T-cell (primary cell): ENCODE data around the gene NEFH. TPM values are rescaled to one million over a fixed set of nuclear protein-coding genes. Genes with fewer than 3 reads are reported as not detected.

Experiments used
- ATAC-seq, 4 experiments: fragments of 200-7000 bp in 3 of 4; fragments of 150-1000 bp in 1 of 4; cut with Tn5 transposase; replicated peaks in 1 of 4; 1 replicate in 3 of 4; 2 replicates in 1 of 4; pipeline ENCODE4 v1.10.0; 2021; ENCODE audit warnings: moderate library complexity in 3 of 4, mild to moderate bottlenecking in 2 of 4, moderate number of reproducible peaks in 1 of 4
- CTCF ChIA-PET, 2 donors: fragments of 300-600 bp; sonication (Branson Sonifier 250); formaldehyde crosslinking; loops; one replicate each; lab custom pipeline; 2022; ENCODE audit warnings: antibody characterized with exemption in 2 of 2; lab: Charles Lee
- POLR2A ChIA-PET, 2 donors: fragments of 300-600 bp; sonication (Branson Sonifier 250); formaldehyde crosslinking; loops; one replicate each; lab custom pipeline; 2022; ENCODE audit warnings: antibody characterized with exemption in 2 of 2; lab: Charles Lee
- DNase-seq, 35 experiments: peaks; one replicate each; pipeline versions ENCODE4 v3.0.0 to v3.0.0-alpha.2; 2013 to 2023
- H3K27ac ChIP-seq: one replicate; pipeline ENCODE4 v1.5.1; 2013; ENCODE audit warnings: low read length
- H3K27me3 ChIP-seq, 2 experiments: replicated peaks in 1 of 2; 1 replicate in 1 of 2; 2 replicates in 1 of 2; pipeline versions ENCODE4 v1.6.1 to v1.7.0; 2013; ENCODE audit warnings: low read length in 1 of 2, mixed read lengths in 1 of 2; ENCODE audit not compliant: control insufficient read depth in 2 of 2, insufficient read depth in 2 of 2; ENCODE audit errors: extremely low read depth in 1 of 2
- H3K36me3 ChIP-seq, 2 donors: 1 replicate in 1 of 2; 2 replicates in 1 of 2; pipeline versions ENCODE4 v1.6.1 to v1.7.0; 2013; ENCODE audit warnings: low read length in 1 of 2; ENCODE audit not compliant: control insufficient read depth in 2 of 2, insufficient read depth in 1 of 2; ENCODE audit errors: extremely low read depth in 1 of 2
- H3K4me1 ChIP-seq, 2 experiments: 1 replicate in 1 of 2; 2 replicates in 1 of 2; pipeline versions ENCODE4 v1.6.1 to v1.7.0; 2013; ENCODE audit warnings: low read length in 2 of 2, mixed read lengths in 1 of 2; ENCODE audit not compliant: insufficient read depth in 2 of 2, control insufficient read depth in 1 of 2; ENCODE audit errors: extremely low read depth in 1 of 2
- H3K4me3 ChIP-seq, 2 donors: 1 replicate in 1 of 2; 2 replicates in 1 of 2; pipeline versions ENCODE4 v1.5.1 to v1.7.0; 2013; ENCODE audit warnings: mild to moderate bottlenecking in 2 of 2, low read length in 1 of 2, moderate library complexity in 1 of 2; ENCODE audit not compliant: control insufficient read depth in 1 of 2; ENCODE audit errors: extremely low read depth in 1 of 2
- H3K9me3 ChIP-seq: 2 replicates; pipeline ENCODE4 v1.7.0; 2013
- H3K27ac Mint-ChIP-seq, 2 donors: one replicate each; pipeline ENCODE4 v1.8.0; 2020 to 2021; ENCODE audit warnings: mild to moderate bottlenecking in 2 of 2, mixed read lengths in 2 of 2
- H3K27me3 Mint-ChIP-seq, 2 donors: one replicate each; pipeline ENCODE4 v1.8.0; 2021 to 2022; ENCODE audit warnings: mixed read lengths in 2 of 2
- H3K36me3 Mint-ChIP-seq: one replicate; pipeline ENCODE4 v1.8.0; 2021; ENCODE audit warnings: mixed read lengths
- H3K4me1 Mint-ChIP-seq, 3 donors: one replicate each; pipeline ENCODE4 v1.8.0; 2020 to 2022; ENCODE audit warnings: mixed read lengths in 3 of 3, mild to moderate bottlenecking in 1 of 3
- H3K4me3 Mint-ChIP-seq, 3 donors: one replicate each; pipeline ENCODE4 v1.8.0; 2020 to 2022; ENCODE audit warnings: mild to moderate bottlenecking in 3 of 3, mixed read lengths in 3 of 3, moderate library complexity in 3 of 3
- H3K9me3 Mint-ChIP-seq, 3 donors: one replicate each; pipeline ENCODE4 v1.8.0; 2020 to 2022; ENCODE audit warnings: mixed read lengths in 3 of 3
- WGBS: methylation state at CpG from one replicate; pipeline ENCODE4 v1.1.5; 2013; ENCODE audit warnings: missing lambda C conversion rate; ENCODE audit not compliant: insufficient coverage; 5-methylcytosine and 5-hydroxymethylcytosine counted together
- total RNA-seq, 35 experiments: library from RNA in 6 of 35; stranded (reverse) in 6 of 35; fragments of 120-200 nt in 1 of 35; gene quantifications; one replicate each; pipeline versions ENCODE4 v1.2.1 to v1.2.4 and lab custom pipeline; 2013 to 2026

Gene NEFH
- total RNA-seq, 5 donors from 2014 or later (not counting 1 experiment from before 2014, with no cell fraction given) = 0.47 to 0.86 (median 0.73) TPM

DNA sequence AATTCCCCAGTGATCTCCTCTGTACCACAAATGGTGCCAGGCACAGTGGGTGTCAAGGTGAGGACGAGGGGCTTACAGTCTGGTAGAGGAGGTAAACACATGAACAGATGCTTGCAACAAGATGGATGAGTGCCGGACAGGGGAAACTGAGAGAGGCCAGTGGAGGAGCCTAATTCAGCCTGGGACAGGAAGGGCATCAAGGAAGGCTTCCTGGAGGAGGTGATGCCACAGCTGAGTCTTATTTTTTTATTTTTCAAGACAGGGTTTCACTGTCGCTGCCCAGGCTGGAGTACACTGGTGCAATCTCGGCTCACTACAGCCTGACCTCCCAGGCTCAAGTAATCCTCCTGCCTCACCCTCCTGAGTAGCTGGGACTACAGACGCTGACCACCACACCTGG is 18.8 kb upstream of the NEFH start:
- Mint-ChIP-seq H3K4me1 (no peaks in the 10 kb centered on the region), H3K27ac (no peak overlapping the region), H3K9me3 (no peaks in the 10 kb centered on the region), H3K27me3 (no peaks in the 10 kb centered on the region), H3K36me3 (no peaks in the 10 kb centered on the region), H3K4me3 (no peak overlapping the region)
- ATAC-seq = no peak
- no peaks in the 10 kb centered on the region for H3K27me3 ChIP-seq
- no peaks in the 10 kb centered on the region for H3K9me3 ChIP-seq
- ChIA-PET POLR2A (no interaction called here), CTCF (no interaction called here)
- H3K27ac ChIP-seq = no peak overlapping the region
- DNase-seq = no peak
- H3K4me3 ChIP-seq = no peak overlapping the region
- WGBS = 90% methylated on average over 3 of the region's 5 CpGs
- no peaks in the 10 kb centered on the region for H3K36me3 ChIP-seq
- no peaks in the 10 kb centered on the region for H3K4me1 ChIP-seq

DNA sequence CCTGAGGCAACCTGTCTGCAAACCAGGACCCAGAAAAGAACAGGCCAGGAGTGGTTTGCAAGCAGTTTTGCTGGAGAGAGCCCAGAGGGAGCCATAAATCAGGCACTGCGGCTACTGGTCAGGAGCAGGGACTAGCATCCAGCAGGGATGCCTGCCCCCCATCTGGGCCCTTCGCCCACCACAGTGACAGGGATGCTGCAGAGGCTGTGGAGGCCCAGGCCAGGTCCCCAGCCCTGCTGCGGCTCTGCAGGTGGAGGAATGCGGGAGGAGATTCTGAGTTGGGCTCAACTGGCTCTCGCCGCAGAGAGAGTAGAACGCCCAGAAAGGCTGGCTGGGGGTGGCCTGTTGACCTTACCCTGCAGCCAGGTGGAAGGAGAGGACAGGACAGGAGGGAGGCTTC is 16.4 kb upstream of the NEFH start:
- no peaks in the 10 kb centered on the region for H3K27me3 ChIP-seq
- no peaks in the 10 kb centered on the region for H3K4me1 ChIP-seq
- Mint-ChIP-seq H3K4me1 (no peaks in the 10 kb centered on the region), H3K4me3 (no peak overlapping the region), H3K27me3 (no peaks in the 10 kb centered on the region), H3K9me3 (no peaks in the 10 kb centered on the region), H3K27ac (no peak overlapping the region), H3K36me3 (no peaks in the 10 kb centered on the region)
- no peak overlapping the region for H3K27ac ChIP-seq
- ChIA-PET CTCF (no interaction called here), POLR2A (no interaction called here)
- H3K36me3 ChIP-seq = no peaks in the 10 kb centered on the region
- DNase-seq = no peak
- WGBS = 95% methylated on average over 7 of the region's 7 CpGs
- ATAC-seq = no peak
- no peaks in the 10 kb centered on the region for H3K9me3 ChIP-seq
- H3K4me3 ChIP-seq = no peak overlapping the region

DNA sequence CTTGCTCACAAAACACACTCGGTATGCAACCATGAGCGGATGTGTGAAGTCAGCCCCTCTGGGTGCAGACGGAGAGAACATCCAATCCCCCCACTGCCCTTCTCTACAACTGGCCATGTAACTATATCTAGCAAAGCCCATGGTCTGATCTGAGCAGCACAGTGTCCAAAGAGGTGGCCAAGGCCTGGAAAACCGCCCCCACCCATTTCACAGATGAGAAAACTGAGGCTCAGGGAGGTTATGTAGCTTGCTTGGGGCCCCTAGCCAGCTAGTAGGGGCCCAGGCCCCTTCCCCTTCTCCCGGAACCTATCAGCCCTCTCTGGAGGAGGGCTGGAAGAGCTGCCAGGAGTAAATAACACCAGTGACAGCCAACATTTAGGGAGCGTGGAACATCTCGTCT is 15.4 kb upstream of the NEFH start:
- peaks cover 0 to under 1% of the 10 kb centered on the region in 2 experiments for H3K27me3 ChIP-seq
- DNase-seq = no peak
- no peak overlapping the region for H3K27ac Mint-ChIP-seq
- H3K4me1 ChIP-seq = no peaks in the 10 kb centered on the region
- no peaks in the 10 kb centered on the region for H3K36me3 ChIP-seq
- no peak overlapping the region for H3K27ac ChIP-seq
- POLR2A ChIA-PET = interaction anchor here in 1 of 2 donors (0.5 kb wide), 1 partner anchor 659 kb away, joined by 3 read pairs; no protein-coding TSS in a partner anchor
- CTCF ChIA-PET = no interaction called here
- no peaks in the 10 kb centered on the region for H3K9me3 Mint-ChIP-seq
- no peaks in the 10 kb centered on the region for H3K27me3 Mint-ChIP-seq
- H3K4me3 ChIP-seq = no peak overlapping the region
- H3K4me3 Mint-ChIP-seq = no peak overlapping the region
- H3K4me1 Mint-ChIP-seq = no peaks in the 10 kb centered on the region
- ATAC-seq = no peak
- no peaks in the 10 kb centered on the region for H3K9me3 ChIP-seq
- 85% methylated on average over 3 of the region's 7 CpGs for WGBS
- H3K36me3 Mint-ChIP-seq = no peaks in the 10 kb centered on the region

DNA sequence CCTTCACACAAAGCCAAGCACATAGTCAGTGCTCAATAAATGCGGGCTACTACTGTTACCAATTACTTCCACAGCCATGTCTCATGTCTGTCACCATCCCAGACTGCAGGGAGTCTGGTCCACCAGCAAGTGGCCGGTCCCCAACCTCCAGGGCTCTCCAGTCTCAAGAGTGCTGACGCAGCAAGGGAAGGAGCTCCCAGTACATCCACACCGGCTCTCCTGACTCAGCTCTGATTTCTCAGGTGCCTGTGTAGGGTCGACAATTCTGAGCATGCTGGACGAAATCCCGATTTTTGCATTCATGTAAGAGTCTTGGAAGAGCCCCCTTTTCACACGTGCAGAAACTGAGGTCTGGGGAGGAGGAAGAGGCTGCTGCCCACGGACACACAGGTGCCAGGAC is 10.3 kb upstream of the NEFH start:
- H3K9me3 ChIP-seq = no peaks in the 10 kb centered on the region
- H3K36me3 ChIP-seq = no peaks in the 10 kb centered on the region
- ATAC-seq (no peak), DNase-seq (no peak)
- no peak overlapping the region for H3K27ac ChIP-seq
- H3K27me3 Mint-ChIP-seq = peaks cover 16 to 22% of the 10 kb centered on the region in 2 donors
- H3K36me3 Mint-ChIP-seq = no peaks in the 10 kb centered on the region
- H3K27ac Mint-ChIP-seq = no peak overlapping the region
- H3K4me1 Mint-ChIP-seq = peaks cover 0 to 12% (median 5%) of the 10 kb centered on the region in 3 donors
- peak overlapping the region; percentile 29 to 69 (median 60) for H3K4me3 Mint-ChIP-seq
- ChIA-PET POLR2A (no interaction called here), CTCF (no interaction called here)
- WGBS = 80% methylated on average over 7 of the region's 9 CpGs
- H3K27me3 ChIP-seq = peaks cover 0 to 22% of the 10 kb centered on the region in 2 experiments
- H3K9me3 Mint-ChIP-seq = no peaks in the 10 kb centered on the region
- no peak overlapping the region for H3K4me3 ChIP-seq
- H3K4me1 ChIP-seq = peaks cover 0 to 12% of the 10 kb centered on the region in 2 experiments

DNA sequence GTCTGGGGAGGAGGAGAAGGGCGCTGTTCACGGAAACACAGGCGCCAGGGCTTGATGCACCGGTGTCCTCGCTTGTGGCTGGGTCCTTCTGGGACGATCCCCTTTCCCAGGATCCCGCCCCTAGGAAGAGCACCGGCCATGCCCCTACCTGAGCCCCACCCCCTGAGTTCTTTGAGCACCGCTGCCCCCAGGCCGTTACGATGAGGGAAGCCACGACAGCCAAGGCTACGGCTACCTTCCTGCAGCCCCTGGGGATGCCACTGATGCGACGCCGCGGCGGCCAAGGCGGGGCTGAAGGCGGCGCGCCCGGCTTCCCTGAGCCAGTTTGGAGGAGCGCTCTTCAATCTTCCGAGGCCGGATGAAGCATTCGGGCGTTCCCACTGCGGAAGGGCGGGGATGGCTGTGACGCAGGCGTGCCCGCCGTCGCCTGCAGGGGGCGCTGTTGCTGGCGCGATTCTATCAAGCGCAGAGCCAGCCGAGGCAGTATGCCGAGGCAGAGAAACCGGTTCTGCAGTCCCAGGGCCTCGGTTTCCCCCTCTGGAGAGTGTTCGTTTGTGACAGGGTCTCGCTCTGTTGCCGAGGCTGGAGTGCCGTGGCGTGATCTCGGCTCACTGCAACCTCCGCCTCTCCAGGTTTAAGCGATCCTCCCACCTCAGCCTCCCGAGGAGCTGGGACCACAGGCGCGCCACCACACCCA is 9.7 kb upstream of the NEFH start:
- no peaks in the 10 kb centered on the region for H3K9me3 ChIP-seq
- H3K27me3 ChIP-seq = peaks cover 0 to 22% of the 10 kb centered on the region in 2 experiments
- no peak overlapping the region for H3K27ac ChIP-seq
- Mint-ChIP-seq H3K9me3 (no peaks in the 10 kb centered on the region), H3K4me1 (peaks cover 0 to 12% (median 5%) of the 10 kb centered on the region in 3 donors), H3K4me3 (peak overlapping the region; percentile 59 to 69 (median 60)), H3K27me3 (peaks cover 16 to 23% of the 10 kb centered on the region in 2 donors), H3K27ac (no peak overlapping the region), H3K36me3 (no peaks in the 10 kb centered on the region)
- no peaks in the 10 kb centered on the region for H3K36me3 ChIP-seq
- WGBS = 39% methylated on average over 44 of the region's 54 CpGs
- ChIA-PET POLR2A (interaction anchor here in 1 of 2 donors (0.5 kb wide), 1 partner anchor 1703 kb away, joined by 3 read pairs; no protein-coding TSS in a partner anchor), CTCF (no interaction called here)
- peak overlapping the region in 1 of 2 donors; percentile 19 for H3K4me3 ChIP-seq
- peak; percentile 31 to 78 (median 63) for DNase-seq
- ATAC-seq = peak; percentile 80 to 97 (median 86)
- H3K4me1 ChIP-seq = peaks cover 0 to 12% of the 10 kb centered on the region in 2 experiments

DNA sequence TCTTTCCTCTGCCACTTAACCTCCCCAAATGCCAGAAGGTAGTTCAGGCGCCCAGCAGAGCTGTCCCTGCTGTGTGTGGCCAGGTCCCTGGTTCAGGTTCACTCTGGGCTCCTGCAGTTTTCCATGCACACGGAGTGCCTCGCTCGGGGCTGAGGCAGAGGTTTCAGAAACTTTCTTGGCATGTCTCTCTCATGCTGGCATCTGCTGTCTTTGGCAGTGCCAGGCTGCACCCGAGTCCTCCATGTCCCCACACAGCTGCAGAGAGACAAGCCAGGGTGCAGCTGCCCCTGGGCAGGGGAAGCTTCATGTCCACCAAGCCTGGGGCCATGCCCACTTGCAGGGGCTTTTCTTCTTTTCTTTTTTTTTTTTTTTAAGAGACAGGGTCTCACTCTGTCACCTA is 7.0 kb upstream of the NEFH start:
- POLR2A ChIA-PET = interaction anchor here in 1 of 2 donors (0.6 kb wide), 1 partner anchor 49 kb away, joined by 3 read pairs; no protein-coding TSS in a partner anchor
- no peaks in the 10 kb centered on the region for H3K36me3 ChIP-seq
- no peaks in the 10 kb centered on the region for H3K9me3 ChIP-seq
- H3K27ac Mint-ChIP-seq = no peak overlapping the region
- no peaks in the 10 kb centered on the region for H3K36me3 Mint-ChIP-seq
- H3K9me3 Mint-ChIP-seq = no peaks in the 10 kb centered on the region
- CTCF ChIA-PET = no interaction called here
- H3K27me3 ChIP-seq = peaks cover 0 to 40% of the 10 kb centered on the region in 2 experiments
- no peak overlapping the region for H3K4me3 ChIP-seq
- peaks cover under 1 to 12% (median 5%) of the 10 kb centered on the region in 3 donors for H3K4me1 Mint-ChIP-seq
- ATAC-seq (no peak), DNase-seq (no peak)
- H3K4me1 ChIP-seq = peaks cover 0 to 12% of the 10 kb centered on the region in 2 experiments
- H3K4me3 Mint-ChIP-seq = no peak overlapping the region
- peaks cover 33 to 44% of the 10 kb centered on the region in 2 donors for H3K27me3 Mint-ChIP-seq
- H3K27ac ChIP-seq = no peak overlapping the region
- 75% methylated on average over 5 of the region's 5 CpGs for WGBS
